SIG-M5 treated with dmso at 0.1 percent for 504 hours (cell line): Measurements from ENCODE around the gene TRNAU1AP.

Source experiments
- DNase-seq: peaks from one replicate; lab custom pipeline; 2025; ENCODE audit not compliant: unreplicated experiment; lab: John Stamatoyannopoulos, UW

The TRNAU1AP gene

GRCh38 chr1:28604411-28604810 is 51.5 kb downstream of the TRNAU1AP start:
- no peak for DNase-seq

GRCh38 chr1:28604962-28605361 is 52.1 kb downstream of the TRNAU1AP start:
- no peak for DNase-seq

GRCh38 chr1:28606771-28607170 is 53.9 kb downstream of the TRNAU1AP start:
- DNase-seq, result no peak

- no peak for DNase-seq
Observed at GRCh38 chr1:28613175-28613574, 60.3 kb downstream of the TRNAU1AP start.
